T47D (cell line): ENCODE data around the gene AK5.

Experiments used
- DNase-seq, 2 experiments: peaks; one replicate each; pipeline versions ENCODE4 v3.0.0 to v3.0.0-alpha.2; 2011 to 2012; ENCODE audit warnings: low read depth in 1 of 2, low spot score in 1 of 2
- JUND ChIP-seq: IDR thresholded peaks from 2 replicates; pipeline ENCODE4 v1.6.1; 2012; ENCODE audit warnings: low read depth
- in situ Hi-C: cut with HindIII; loops from 2 replicates; pipeline ENCODE4 v1.10.0; 2016; ENCODE audit warnings: low sequenced_read_pairs, low pct_unique_long_range_greater_than_20kb

Gene AK5, protein sequence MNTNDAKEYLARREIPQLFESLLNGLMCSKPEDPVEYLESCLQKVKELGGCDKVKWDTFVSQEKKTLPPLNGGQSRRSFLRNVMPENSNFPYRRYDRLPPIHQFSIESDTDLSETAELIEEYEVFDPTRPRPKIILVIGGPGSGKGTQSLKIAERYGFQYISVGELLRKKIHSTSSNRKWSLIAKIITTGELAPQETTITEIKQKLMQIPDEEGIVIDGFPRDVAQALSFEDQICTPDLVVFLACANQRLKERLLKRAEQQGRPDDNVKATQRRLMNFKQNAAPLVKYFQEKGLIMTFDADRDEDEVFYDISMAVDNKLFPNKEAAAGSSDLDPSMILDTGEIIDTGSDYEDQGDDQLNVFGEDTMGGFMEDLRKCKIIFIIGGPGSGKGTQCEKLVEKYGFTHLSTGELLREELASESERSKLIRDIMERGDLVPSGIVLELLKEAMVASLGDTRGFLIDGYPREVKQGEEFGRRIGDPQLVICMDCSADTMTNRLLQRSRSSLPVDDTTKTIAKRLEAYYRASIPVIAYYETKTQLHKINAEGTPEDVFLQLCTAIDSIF

DNA sequence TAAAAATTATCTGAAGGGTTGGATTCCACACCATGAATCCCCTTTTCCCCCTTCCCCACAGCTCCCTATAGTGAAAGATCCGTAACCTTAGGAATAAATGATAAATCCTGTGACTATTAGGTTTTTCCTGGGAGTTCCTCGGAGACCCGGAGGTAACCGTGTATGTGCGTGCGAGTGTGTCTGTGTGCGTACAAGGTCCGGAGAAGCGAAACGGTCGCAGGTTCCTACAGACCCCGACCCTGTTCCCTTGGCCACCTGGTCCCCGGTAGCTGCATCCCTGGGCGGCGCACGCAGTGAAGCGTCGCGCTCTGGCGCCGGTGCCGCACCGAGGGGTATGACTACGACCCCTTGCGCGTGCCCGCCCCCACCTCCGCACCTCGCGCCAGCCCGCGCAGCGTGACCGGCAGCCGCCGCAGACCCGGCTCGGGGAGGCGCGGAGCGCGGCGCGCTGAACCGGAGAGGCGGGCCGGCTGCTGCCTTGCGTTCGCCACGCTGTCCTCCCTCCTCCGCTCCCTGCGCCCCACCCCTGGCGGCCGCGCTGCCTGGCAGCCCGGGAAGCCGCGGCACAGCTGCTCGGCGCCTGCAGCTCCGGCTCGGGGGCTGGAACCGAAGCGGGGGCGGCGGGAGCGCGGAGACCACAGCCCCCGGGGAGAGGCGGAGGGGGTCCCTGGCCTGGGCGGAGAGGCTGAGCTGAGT is at the start of gene AK5:
Gene AK5 (plus strand): TSS at position 529 of the 696 bp plus-strand sequence. CDS start 295 bp downstream, outside the sequence.
- DNase-seq, result peak; percentile 21 to 57
- no peak for TF ChIP-seq JUND
- in situ Hi-C loops, result no loop called here

DNA sequence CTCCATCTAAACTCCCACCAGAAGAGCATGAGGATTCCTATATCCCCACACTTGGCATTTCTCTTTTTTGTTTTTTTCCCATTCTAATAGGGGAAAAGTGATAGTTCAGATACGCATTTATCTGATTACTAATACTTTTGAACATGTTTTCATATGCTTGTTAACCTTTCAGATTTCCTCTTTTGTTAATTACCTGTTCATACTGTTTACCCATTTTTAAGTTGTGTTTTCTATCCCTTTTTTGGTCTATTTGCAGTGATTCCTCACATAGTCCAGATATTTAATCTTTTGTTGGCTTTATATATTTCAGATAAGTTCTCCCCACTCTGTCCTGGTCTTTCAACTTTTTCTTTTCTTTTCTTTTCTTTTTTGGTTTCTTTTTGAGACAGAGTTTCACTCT is 49.0 kb upstream of the AK5 start:
- in situ Hi-C loops, result no loop called here
- DNase-seq, result no peak
- no peak for TF ChIP-seq JUND

DNA sequence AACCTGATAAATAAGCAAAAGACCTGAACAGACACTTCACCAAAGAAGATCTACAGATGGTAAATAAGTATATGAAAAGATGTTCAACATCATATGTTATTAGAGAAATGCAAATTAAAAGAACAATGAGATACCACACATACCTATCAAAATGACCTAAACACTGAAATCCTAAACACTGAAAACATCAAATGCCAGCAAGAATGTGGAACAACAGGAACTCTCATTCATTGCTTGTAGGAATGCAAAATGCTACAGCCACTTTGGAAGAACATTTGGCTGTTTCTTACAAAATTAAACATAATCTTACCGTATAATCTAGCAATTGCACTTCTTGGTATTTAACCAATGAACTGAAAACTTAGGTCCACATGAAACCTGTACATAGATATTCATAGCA is 47.7 kb upstream of the AK5 start:
- no peak for TF ChIP-seq JUND
- in situ Hi-C loops, result no loop called here
- no peak for DNase-seq

DNA sequence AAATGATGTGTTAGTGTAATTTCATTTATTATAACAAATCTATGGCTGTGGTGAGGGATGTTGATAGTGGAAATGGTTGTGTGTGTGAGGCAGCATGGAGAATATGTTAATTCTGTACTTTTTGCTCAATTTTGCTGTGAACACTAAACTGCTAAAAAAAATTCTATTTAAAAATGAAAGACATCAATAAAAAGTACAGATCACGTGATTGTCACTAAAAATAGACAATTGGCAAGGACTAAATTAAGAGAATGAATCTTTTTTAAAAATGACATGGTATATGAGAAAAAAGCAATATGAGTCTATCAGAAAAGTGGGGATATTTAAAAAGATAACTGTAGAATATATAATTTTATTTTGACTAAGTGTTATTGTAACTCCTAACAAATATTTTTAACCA is 46.9 kb upstream of the AK5 start:
- no peak for DNase-seq
- in situ Hi-C loops, result no loop called here
- no peak for TF ChIP-seq JUND

DNA sequence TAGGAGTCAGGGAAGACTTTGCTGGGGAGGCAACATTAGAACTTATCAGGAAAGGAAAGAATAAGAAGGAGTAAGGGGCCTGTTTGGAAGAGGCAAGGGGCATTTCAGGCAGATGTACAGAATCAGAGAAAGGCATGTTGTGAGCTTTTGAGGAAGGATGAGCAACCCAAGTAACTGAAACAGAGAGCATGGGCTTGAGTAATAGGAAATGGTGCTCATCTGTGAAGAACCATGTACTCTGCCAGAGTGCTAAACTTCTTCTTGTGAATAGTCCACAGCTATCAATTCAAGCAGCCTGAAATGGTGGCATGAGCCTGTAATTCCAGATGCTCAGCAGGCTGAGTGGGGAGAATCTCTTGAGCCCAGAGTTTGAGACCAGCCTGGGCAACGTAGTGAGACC is 43.4 kb upstream of the AK5 start:
- no peak for DNase-seq
- TF ChIP-seq JUND, result no peak
- in situ Hi-C loops, result no loop called here

DNA sequence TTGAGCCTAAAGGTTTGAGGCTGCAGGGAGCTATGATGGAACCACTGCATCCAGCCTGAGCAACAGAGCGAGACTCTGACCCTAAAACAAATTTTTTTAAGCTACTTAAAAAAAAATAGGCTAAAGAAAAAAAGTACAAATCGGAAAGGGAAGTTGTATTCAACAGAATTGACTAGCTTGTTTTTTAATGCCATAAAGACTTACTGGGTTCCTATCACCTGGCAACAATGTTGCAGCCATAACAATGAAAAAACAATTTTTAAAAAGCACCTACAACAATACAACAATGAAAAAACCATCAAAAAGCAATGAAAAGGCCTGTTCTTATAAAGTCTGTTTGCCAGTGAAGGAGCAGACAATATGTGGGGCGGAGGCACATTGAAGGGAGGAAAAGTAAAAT is 42.5 kb upstream of the AK5 start:
- DNase-seq, result no peak
- in situ Hi-C loops, result no loop called here
- no peak for TF ChIP-seq JUND

DNA sequence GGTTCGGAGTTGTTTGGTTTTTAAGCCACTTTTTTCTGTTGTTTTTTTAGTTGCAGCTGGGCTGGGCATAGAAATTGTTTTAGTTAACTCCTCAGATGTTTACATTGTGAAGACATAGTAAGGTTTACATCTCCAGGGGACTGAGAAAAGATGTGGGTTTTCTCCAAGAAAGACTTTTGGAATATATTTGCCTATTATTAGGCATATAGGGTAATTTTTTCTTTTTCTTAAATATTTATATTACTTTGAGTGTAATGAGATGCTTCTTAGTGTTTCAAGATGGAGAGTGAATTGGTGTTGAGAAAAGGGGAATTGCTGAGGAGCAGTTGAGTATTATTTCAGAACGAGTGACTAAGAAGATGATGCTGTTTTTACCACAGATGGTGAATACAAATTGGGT is 36.0 kb upstream of the AK5 start:
- TF ChIP-seq JUND, result no peak
- DNase-seq, result no peak
- in situ Hi-C loops, result no loop called here

DNA sequence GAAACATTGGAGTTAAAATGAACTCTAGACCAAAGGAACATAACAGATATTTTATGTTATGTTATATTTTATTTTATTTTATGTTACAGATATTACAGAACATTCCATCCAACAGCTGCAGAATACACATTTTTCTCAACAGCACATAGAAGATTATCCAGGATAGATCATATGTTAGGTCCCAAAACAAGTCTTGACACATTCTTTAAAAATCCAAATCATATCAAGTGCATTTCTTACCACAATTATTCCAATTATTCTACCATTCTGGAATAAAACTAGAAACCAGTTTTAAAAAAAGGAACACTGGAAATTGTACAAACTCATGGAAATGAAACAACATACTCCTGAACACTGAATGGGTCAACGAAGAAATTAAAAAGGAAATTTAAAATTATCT is 31.7 kb upstream of the AK5 start:
- no peak for DNase-seq
- in situ Hi-C loops, result no loop called here
- TF ChIP-seq JUND, result no peak

DNA sequence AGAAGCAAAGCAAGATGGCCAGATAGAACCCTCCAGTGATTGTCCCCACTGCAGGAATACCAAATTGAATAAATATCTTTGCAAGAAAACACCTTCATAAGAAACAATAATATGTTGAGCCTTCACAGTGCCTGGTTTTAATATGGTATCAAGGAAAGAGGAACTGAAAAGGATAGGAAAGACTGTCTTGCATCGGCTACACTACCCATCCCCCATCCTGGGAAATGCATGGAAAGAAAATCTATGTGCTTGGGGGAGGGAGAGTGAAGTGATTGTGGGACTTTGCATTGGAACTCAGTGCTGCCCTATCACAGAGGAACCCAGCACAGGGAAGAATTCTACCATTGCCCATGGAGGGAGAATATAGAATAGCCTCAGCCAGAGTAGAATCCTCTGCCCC is 28.6 kb upstream of the AK5 start:
- no peak for DNase-seq
- TF ChIP-seq JUND, result no peak
- in situ Hi-C loops, result no loop called here

DNA sequence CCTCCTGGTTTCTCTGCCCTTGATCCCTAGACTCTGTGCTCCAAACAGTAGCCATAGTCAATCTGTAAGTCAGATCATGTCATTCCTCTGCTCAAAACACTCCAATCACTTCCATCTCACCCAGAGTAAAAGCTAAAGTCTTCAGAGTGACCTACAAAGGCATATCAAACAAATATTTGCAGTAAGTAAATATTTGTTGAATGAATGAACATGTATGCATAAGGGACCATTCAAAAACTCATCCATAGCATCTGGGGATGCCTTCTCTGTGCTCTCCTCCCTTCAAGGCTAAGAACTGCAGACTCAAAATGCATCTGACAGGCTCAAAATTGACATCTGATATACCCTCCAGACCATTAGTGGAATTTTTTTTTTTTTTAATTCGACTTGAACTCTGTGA is 18.1 kb upstream of the AK5 start:
- in situ Hi-C loops, result no loop called here
- no peak for DNase-seq
- no peak for TF ChIP-seq JUND

DNA sequence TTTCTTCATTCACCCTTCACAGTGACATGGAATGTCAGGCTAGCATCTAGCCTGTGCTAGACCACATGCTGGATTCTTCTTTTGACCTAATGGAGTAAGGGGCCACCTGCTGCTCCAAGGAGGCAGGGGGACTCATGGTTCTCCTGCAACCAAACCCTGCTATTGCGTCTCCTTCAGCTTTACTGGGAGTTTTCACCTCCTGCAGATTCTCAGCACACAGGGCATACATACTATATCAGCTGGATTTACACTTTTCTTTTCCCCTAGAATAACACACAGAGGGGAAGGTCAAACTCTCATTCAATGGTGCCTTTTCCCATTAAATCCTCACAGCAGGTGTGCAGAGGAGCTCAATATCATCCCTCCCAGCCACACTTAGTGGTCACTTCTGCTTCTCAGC is 16.6 kb upstream of the AK5 start:
- DNase-seq, result no peak
- TF ChIP-seq JUND, result no peak
- in situ Hi-C loops, result no loop called here

DNA sequence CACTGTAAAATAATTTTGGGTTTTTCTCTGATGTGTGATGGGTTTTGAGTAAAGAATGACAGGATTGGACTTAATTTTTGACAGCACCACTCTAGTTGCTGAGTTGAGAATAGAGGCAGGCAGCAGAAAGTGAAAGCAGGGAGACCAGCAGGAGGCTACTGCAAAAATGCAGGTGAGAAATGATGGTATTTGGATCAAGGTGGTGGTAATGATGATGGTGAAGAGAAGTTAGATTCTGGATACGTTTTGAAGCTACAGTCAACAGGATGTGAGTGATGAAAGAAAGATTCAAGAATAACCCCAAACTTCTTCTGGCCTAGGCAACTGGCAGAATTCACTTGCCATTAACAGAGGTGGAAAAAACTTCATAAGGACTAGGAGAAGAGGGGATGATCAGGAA is 14.8 kb upstream of the AK5 start:
- in situ Hi-C loops, result no loop called here
- no peak for DNase-seq
- TF ChIP-seq JUND, result no peak

DNA sequence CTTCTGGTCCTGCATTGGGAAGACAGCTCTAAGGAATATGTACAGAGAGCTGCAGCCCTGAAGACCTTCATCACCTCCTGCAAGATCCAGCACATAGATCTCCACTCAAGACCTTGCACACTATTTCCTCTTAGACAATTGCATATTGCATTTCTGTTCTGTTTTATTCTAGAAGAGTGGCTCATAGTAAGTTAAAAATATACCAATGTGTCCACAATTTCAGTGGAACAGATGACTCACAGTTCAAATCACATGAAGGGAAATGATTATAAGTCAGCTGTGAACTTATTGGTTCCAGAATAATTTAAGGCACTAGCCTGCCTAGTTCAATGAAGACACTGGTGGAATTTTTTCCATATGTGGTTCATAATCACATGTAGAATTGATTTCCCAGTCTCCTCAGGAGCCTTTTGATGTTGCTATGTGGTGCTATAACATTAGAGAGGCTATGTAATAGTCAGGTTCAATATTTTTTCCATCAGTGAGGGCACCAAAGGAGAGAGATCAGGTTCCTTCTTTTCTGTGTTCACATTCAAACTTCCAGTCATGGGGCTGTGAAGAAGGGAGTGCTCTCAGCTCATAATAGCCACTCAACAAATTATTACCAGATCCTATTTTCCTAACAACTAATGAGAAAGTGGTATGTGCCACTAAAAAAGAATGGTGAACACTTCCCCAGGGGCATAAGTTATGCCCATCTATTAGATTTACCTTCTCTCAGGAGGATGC is 9.8 kb upstream of the AK5 start:
- in situ Hi-C loops, result no loop called here
- DNase-seq, result no peak
- TF ChIP-seq JUND, result no peak
